Stimulated activated CD4-positive, alpha-beta T cell treated with anti-CD3 and anti-CD28 coated beads, Interleukin-2, amount 100 ng/mL, for 4 hours (primary cell): ENCODE measurements around the gene BCL10.
"Not testable (repeated sequence)": the region's sequence is repeated elsewhere in the genome, so short reads cannot be mapped to it uniquely, and the experiment has no call there.

Source experiments
- DNase-seq: peaks from one replicate; pipeline ENCODE4 v3.0.0-alpha.2; 2020; ENCODE audit warnings: low read depth

Gene BCL10

DNA sequence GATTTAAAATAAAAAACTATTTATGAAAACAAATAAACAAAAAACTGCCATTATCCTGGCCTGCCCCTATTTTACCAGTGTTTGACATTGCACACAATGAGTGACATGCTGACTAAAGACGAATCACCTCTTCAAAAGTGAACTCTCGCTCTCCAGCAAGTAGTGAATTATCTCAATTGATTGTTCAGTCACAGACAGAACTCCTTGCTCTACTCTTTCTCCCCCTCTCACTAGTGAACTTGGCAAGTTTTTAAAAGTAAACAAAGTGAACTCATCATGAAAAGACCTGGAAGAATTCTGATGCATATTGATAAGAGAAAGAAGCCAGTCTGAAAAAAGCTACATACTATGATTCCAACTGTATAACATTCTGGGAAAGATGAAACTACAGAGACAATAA, 12.3 kb downstream of the BCL10 start:
- no peak for DNase-seq

DNA sequence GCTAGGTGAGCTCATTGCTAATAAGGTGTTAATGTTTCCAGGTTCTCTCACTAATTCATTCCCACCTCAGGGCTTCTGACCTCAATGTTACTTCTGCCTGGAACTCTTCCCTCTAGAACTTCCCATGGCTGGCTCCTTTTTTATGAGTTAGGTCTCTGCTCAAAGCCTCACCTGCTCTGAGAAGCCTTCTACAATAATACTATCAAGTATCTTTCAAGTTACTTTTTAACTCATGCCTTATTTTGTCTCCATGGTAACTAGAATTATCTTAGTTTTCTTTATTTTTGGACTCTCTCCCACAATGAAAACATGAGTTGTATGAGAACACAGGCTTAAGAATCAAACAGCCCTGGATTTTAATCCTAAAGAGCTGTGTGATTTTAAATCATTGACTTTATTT, 13.4 kb downstream of the BCL10 start:
- no peak for DNase-seq

GRCh38 chr1:85259912-85260274, 16.5 kb downstream of the BCL10 start:
- DNase-seq = no peak

- DNase-seq = peak; percentile 96
These were observed 17.1 kb downstream of the BCL10 start, which contains the start of gene C1orf52 for GRCh38 chr1:85259118-85259911. C1orf52 (minus strand) TSS chr1:85259662; CDS start chr1:85259633, 29 bp downstream.

DNA sequence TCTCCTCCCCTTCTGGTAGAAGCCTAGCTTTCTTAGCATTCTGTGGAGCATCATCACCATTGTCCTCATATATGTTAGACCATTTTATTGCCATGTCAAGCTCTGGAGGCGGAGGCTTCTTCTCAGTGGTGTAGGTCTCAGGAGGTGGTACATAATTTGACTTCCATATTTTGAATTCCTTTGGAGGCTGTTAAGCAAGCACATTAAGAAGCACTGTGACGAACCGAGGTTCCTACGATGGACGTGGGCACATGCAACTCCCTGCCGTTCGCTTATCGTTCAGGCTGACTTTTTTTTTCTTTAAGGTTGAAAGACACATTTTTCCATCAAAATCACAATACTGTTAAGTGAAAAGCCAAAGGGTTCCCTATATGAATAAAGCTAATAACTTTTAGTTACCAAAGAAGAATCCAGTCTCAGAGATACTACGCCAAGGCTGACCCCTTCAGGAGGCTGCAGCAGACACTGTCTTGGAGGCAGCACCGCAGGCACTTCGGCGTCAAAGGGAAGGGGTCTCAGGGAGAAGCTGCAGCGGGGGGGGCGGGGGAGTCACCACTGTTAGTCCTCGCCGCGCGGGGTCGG, 17.8 kb downstream of the BCL10 start:
- no peak for DNase-seq

DNA sequence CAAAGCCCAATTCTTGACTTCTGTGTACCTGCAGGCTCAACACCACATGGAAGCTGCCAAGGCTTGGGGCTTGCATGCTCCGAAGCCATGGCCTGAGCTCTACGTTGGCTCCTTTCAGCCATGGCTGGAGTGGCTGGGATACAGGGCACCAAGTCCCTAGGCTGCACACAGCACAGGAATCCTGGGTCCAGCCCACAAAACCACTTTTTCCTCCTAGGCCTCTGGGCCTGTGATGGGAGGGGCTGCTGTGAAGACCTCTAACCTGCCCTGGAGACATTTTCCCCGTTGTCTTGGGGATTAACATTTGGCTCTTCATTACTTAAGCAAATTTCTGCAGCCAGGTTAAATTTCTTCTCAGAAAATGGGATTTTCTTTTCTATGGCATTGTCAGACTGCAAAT, 27.4 kb downstream of the BCL10 start:
- DNase-seq = not testable (repeated sequence)

DNA sequence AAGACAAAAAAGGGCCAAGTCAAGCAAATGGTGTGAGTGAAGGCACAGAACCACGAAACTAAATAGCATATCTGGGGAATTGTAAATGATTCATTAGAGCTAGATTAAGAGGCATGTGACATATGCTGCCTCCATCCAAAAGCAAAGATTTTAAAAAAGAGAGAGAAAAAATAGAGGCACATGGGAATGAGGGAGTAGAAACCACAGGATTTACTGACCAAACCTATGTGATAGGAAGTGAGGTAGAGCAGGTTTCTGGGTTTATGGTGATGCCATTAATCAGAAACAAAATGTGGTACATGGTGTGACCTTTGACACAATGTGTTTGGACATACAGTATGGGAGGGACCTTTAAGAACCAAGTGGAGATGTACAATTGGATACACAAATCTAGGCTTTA, 30.5 kb downstream of the BCL10 start:
- DNase-seq = no peak

GRCh38 chr1:85245456-85245855, 31.0 kb downstream of the BCL10 start:
- DNase-seq = no peak

- no peak for DNase-seq
These were observed 32.0 kb downstream of the BCL10 start for GRCh38 chr1:85244271-85245061.

GRCh38 chr1:85243372-85243771, 33.1 kb downstream of the BCL10 start:
- DNase-seq = no peak

- no peak for DNase-seq
These were observed 35.8 kb downstream of the BCL10 start for GRCh38 chr1:85240643-85241042.

- no peak for DNase-seq
These were observed 36.2 kb downstream of the BCL10 start for GRCh38 chr1:85240174-85240601.

DNA sequence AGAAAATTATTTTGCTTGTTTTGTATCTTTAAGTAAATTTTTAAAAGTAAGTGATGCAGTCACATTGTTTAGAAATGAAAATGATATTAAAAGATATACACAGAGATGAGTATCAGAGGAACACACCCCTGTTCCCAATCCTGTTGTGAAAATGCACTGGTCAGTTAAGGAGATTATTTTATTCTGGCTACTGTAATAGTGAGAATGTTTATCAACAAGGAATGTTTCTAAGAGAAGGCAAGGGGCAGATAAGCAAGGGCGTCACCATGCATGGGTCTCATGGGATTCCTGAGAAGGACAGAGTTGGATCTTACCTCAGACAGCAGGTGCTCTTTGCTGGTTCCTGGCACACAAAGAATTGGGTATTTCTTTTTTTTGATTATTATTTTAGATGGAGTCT, 38.8 kb downstream of the BCL10 start:
- DNase-seq = no peak

- DNase-seq = no peak
These were observed 46.0 kb downstream of the BCL10 start for GRCh38 chr1:85230305-85230977.

DNA sequence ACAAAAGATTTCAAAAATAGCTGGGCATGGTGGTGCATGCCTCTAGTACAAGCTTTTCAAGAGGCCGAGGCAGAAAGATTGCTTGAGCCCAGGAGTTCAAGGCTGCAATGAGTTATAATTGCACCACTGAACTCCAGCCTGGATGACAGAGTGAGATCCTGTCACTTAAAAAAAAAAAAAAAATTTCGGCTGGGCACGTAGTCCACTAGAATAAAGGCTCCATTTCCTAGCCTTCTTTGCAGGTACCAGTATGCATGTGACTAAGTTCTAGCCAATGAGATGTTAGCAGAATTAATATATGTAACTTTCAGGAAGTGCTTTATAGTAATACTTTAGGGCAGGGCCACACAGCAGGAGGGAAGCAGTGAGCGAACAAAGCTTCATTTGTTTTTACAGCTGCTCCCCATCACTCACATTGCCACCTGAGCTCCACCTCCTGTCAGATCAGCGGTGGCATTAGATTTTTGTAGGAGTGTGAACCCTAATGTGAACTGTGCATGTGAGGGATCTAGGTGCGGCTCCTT, 46.8 kb downstream of the BCL10 start:
- DNase-seq = no peak

- no peak for DNase-seq
These were observed 47.5 kb downstream of the BCL10 start for GRCh38 chr1:85228972-85229371.

DNA sequence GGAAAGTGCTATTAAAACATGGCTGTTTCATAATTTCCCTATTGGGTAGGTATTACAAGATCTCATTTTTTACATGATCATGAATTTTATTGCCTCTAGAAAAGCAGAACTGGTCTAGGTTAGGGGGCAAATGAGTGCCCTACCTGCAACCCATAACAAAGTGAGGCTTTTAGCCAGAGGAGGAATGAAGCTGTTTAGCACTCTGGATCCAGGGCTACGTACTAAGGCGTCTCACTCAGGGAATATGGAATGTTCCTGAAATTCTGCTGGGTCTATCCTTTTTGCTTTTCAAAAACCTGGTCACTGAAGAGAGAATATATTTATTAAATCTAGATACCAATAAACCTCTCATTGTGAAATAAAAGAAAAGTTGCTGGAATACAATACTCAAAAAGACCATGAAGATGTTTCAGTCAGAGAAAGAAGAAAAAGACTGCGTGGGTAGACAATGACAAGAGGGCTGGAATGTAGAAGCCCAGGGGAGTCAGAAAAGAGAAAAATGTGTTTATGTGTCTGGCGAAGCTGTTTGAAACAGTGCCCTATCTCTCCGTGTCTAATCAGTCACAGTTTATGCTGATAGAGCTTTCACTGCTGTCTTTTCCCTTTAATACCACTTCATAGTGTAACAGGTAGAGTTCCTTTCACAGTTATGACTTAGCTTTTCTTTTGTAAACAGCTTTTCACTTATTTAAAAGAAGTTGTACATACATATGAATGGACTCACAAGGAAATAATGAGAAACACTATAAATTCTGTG, 50.6 kb downstream of the BCL10 start:
- no peak for DNase-seq

- no peak for DNase-seq
These were observed 51.5 kb downstream of the BCL10 start for GRCh38 chr1:85224734-85225623.

GRCh38 chr1:85224295-85224694, 52.1 kb downstream of the BCL10 start:
- DNase-seq = no peak

GRCh38 chr1:85223334-85223733, 53.1 kb downstream of the BCL10 start:
- DNase-seq = no peak
